ENCODE measurements around the gene SNTA1.
"Not testable (repeated sequence)": the region's sequence is repeated elsewhere in the genome, so short reads cannot be mapped to it uniquely, and the experiment has no call there.

SNTA1 gene

GRCh38 chr20:33443512-33444239 lies at the start of gene SNTA1:
Gene SNTA1 (minus strand): TSS chr20:33443763. CDS start chr20:33443620, 143 bp downstream.
- DNase-seq = peak; percentile 57

- DNase-seq = no peak
These were observed 47.5 kb upstream of the SNTA1 start for GRCh38 chr20:33490934-33491656.

- DNase-seq = peak; percentile 31
These were observed 46.7 kb upstream of the SNTA1 start, which contains the start of gene CBFA2T2 for GRCh38 chr20:33490023-33490933. Gene CBFA2T2 (plus strand): TSS chr20:33490096. CDS start chr20:33490268, 172 bp downstream.

- peak; percentile 94 for DNase-seq
These were observed 46.0 kb upstream of the SNTA1 start for GRCh38 chr20:33489495-33490022.

GRCh38 chr20:33488661-33489494 lies 45.3 kb upstream of the SNTA1 start:
- DNase-seq = not testable (repeated sequence)

GRCh38 chr20:33488201-33488600 lies 44.6 kb upstream of the SNTA1 start:
- no peak for DNase-seq

- not testable (repeated sequence) for DNase-seq
These were observed 39.6 kb upstream of the SNTA1 start for GRCh38 chr20:33483186-33483585.

GRCh38 chr20:33482581-33482980 lies 39.0 kb upstream of the SNTA1 start:
- no peak for DNase-seq

GRCh38 chr20:33481431-33481941 lies 37.9 kb upstream of the SNTA1 start:
- DNase-seq = no peak

GRCh38 chr20:33480048-33480447 lies 36.5 kb upstream of the SNTA1 start:
- no peak for DNase-seq

- no peak for DNase-seq
These were observed 34.0 kb upstream of the SNTA1 start for GRCh38 chr20:33477386-33478234.

- DNase-seq = no peak
These were observed 32.0 kb upstream of the SNTA1 start for GRCh38 chr20:33475381-33476152.

- DNase-seq = no peak
These were observed 31.4 kb upstream of the SNTA1 start for GRCh38 chr20:33474963-33475362.

GRCh38 chr20:33474097-33474873 lies 30.7 kb upstream of the SNTA1 start:
- DNase-seq = no peak

- no peak for DNase-seq
These were observed 29.4 kb upstream of the SNTA1 start for GRCh38 chr20:33472868-33473435.

GRCh38 chr20:33470866-33471265 lies 27.3 kb upstream of the SNTA1 start:
- no peak for DNase-seq

GRCh38 chr20:33470457-33470856 lies 26.9 kb upstream of the SNTA1 start:
- no peak for DNase-seq

- DNase-seq = no peak
These were observed 22.7 kb upstream of the SNTA1 start for GRCh38 chr20:33466303-33466646.

All from kidney glomerular epithelial cell (primary cell).